ENCODE results near the gene HOXA2.

HOXA2 gene

DNA sequence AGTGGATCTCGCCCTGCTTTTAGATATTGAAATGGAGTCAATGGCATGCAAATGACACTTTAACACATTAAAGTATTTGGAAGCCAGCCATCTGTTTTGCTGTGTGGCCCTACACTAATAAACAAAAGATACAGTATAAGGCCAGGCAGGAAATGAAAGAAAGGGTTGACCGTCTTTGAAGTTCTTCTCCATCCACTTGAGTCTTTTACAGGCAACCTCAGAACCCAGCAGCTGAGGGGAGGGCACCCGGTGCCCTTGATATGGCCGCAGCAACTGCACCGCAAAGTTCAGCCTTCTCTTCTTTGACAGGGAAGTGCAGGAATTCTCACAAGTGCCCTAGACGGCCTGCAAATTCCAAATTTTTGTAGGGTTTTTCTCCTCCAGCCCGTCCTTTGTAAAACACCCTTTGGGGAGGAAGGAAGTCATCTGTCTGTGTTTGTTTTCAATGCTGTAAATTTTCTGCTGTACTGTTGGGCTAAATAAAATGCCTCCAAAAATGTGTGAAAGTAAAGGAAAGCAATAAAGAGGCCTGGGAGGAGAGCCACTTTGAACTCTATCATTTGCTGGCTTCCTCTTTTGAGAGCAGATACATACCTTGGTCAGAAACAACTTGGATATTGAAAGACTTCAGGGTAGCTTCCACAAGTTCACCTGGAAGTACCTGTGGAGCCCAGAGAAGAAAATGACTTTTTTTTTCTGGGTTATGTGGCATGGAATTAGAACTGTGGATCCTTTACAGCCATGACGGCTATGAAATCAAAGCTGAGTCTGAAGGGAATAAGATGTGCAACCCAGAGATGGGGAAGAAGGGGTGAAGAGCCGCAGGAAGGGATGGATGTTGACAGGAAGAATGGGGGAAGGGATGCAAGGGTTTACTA lies 10.3 kb downstream of the HOXA2 start:
- no peak overlapping the region for H3K27ac Mint-ChIP-seq
- no peaks in the 10 kb centered on the region for H3K36me3 Mint-ChIP-seq
- DNase-seq (ENCODE audit: low spot score in 2 of 2) (no peak), ATAC-seq (no peak)
- H3K4me3 Mint-ChIP-seq = no peak overlapping the region
- no peaks in the 10 kb centered on the region for H3K9me3 Mint-ChIP-seq
- peaks cover 26% of the 10 kb centered on the region for H3K4me1 Mint-ChIP-seq

- H3K27ac Mint-ChIP-seq = no peak overlapping the region
- ATAC-seq (no peak), DNase-seq (ENCODE audit: low spot score in 2 of 2) (no peak)
- H3K9me3 Mint-ChIP-seq = no peaks in the 10 kb centered on the region
- no peak overlapping the region for H3K4me3 Mint-ChIP-seq
- H3K4me1 Mint-ChIP-seq = peaks cover 21% of the 10 kb centered on the region
- H3K36me3 Mint-ChIP-seq = no peaks in the 10 kb centered on the region
Measured at GRCh38 chr7:27091105-27091504, 11.4 kb downstream of the HOXA2 start.

GRCh38 chr7:27088002-27088922 lies 14.2 kb downstream of the HOXA2 start:
- Mint-ChIP-seq H3K4me3 (peak overlapping the region; percentile 30), H3K27ac (no peak overlapping the region), H3K36me3 (no peaks in the 10 kb centered on the region), H3K4me1 (no peaks in the 10 kb centered on the region), H3K9me3 (no peaks in the 10 kb centered on the region)
- ATAC-seq = no peak
- no peak for DNase-seq (ENCODE audit: low spot score in 2 of 2)

DNA sequence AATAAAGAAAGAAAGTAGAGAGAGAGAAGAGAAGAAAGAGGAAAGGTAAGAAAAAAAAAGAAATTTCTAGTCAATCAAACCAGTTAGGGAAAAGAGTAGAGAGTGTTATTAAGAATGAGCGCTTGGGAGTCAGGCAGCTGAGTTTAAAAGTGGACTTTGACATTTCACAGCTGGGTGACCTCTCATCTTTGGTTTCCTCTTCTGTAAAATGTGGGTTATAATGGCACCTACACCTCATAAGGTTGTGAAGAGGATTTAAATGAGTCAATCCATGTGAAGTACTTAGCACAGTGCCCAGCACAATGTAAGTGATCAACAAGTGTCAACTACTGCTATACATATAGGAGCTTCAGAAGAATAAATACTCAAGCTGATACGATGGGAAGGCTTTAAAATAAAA lies 18.8 kb downstream of the HOXA2 start:
- H3K4me1 Mint-ChIP-seq = no peaks in the 10 kb centered on the region
- H3K4me3 Mint-ChIP-seq = no peak overlapping the region
- ATAC-seq (no peak), DNase-seq (ENCODE audit: low spot score in 2 of 2) (no peak)
- no peaks in the 10 kb centered on the region for H3K9me3 Mint-ChIP-seq
- H3K36me3 Mint-ChIP-seq = no peaks in the 10 kb centered on the region
- no peak overlapping the region for H3K27ac Mint-ChIP-seq

DNA sequence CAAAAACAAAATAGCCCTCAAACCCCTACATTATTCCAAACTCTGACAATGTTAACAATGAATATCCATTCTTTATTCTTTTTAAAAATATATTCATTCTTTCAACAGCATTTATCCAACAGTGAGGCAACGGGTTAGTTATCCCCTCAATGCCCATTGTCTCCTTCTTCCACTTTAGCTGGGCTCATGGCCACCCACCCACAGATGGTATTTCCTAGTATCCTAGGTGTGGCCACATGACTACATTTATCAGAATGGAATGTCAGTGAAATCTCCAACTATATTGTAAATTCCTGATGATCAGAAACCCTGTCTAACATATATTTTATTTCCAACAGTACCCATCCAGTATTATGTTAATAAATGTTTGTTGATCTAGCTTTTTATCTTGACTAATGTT lies 20.3 kb downstream of the HOXA2 start:
- DNase-seq (ENCODE audit: low spot score in 2 of 2) (no peak), ATAC-seq (no peak)
- no peak overlapping the region for H3K4me3 Mint-ChIP-seq
- no peaks in the 10 kb centered on the region for H3K36me3 Mint-ChIP-seq
- H3K27ac Mint-ChIP-seq = no peak overlapping the region
- no peaks in the 10 kb centered on the region for H3K9me3 Mint-ChIP-seq
- no peaks in the 10 kb centered on the region for H3K4me1 Mint-ChIP-seq

DNA sequence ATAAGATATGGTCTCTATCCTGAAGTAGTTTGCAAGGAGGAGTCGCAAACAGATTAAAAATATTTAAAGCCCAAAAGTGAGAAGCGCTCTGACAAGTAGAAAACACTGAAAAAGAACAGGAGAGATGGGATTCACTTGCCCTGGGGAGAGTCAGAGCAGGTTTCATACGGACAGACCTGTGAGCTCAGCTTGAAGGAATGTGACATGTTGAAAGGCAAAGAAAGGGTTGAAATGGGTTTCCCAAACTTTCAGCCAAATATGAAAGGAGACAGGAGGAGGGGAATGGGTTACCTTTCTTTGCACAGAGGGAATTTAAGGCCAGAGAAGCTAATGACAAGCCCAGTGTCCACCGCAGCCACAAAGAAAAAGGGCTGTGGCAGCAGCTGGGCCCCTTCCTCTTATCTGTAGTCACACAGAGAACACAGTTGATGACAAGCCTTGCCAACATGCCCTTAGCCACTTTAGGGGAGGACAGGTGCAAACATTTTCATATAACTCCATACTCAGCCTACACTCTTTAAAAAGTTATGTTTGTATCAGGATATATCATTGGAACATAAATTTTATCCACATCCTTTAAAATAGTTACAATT lies 21.5 kb downstream of the HOXA2 start:
- ATAC-seq (no peak), DNase-seq (ENCODE audit: low spot score in 2 of 2) (no peak)
- no peak overlapping the region for H3K27ac Mint-ChIP-seq
- no peaks in the 10 kb centered on the region for H3K4me1 Mint-ChIP-seq
- no peak overlapping the region for H3K4me3 Mint-ChIP-seq
- no peaks in the 10 kb centered on the region for H3K36me3 Mint-ChIP-seq
- H3K9me3 Mint-ChIP-seq = no peaks in the 10 kb centered on the region

DNA sequence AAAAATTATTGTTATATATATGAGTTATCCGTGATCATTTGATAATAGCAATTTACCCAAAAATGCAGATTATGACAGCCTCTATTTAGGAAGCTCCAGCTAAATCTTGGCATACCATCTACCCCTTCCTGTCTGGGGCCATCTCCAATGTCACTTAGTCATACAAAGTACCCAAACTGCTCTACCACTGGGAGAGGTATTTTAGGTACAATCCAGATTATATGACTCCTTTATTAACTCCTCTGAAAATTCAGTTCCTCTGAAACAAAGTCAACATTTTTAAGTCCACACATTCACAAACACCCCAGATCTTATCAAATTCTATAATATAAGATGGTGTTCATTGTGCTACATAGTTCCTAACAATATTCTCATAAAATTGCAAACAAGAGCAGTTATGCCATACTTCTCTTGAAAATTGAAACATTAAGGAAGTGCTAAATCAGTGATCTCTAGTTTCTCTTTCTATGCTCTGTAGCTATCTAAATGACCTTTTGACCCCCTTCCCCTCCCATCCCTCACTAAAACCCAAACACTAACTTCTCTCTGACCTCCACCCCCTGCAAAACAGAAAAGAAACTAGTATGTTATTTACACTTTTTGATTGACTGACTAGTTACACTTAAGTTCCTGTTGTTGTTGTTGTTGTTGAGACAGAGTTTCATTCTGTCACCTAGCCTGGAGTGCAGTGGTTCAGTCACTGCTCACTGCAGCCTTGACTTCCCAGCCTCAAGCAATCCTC lies 23.1 kb downstream of the HOXA2 start:
- no peaks in the 10 kb centered on the region for H3K9me3 Mint-ChIP-seq
- H3K4me3 Mint-ChIP-seq = no peak overlapping the region
- ATAC-seq = no peak
- no peaks in the 10 kb centered on the region for H3K36me3 Mint-ChIP-seq
- DNase-seq (ENCODE audit: low spot score in 2 of 2) = no peak
- no peaks in the 10 kb centered on the region for H3K4me1 Mint-ChIP-seq
- no peak overlapping the region for H3K27ac Mint-ChIP-seq

- H3K9me3 Mint-ChIP-seq = no peaks in the 10 kb centered on the region
- no peaks in the 10 kb centered on the region for H3K4me1 Mint-ChIP-seq
- no peak for ATAC-seq
- H3K27ac Mint-ChIP-seq = no peak overlapping the region
- no peaks in the 10 kb centered on the region for H3K36me3 Mint-ChIP-seq
- no peak for DNase-seq (ENCODE audit: low spot score in 2 of 2)
- H3K4me3 Mint-ChIP-seq = no peak overlapping the region
Measured at GRCh38 chr7:27078616-27079233, 23.8 kb downstream of the HOXA2 start.

- no peaks in the 10 kb centered on the region for H3K36me3 Mint-ChIP-seq
- no peak overlapping the region for H3K27ac Mint-ChIP-seq
- no peak overlapping the region for H3K4me3 Mint-ChIP-seq
- no peaks in the 10 kb centered on the region for H3K9me3 Mint-ChIP-seq
- DNase-seq (ENCODE audit: low spot score in 2 of 2) (no peak), ATAC-seq (no peak)
- H3K4me1 Mint-ChIP-seq = no peaks in the 10 kb centered on the region
Measured at GRCh38 chr7:27073076-27073475, 29.4 kb downstream of the HOXA2 start.

GRCh38 chr7:27071622-27072390 lies 30.7 kb downstream of the HOXA2 start:
- no peak overlapping the region for H3K4me3 Mint-ChIP-seq
- H3K36me3 Mint-ChIP-seq = no peaks in the 10 kb centered on the region
- H3K4me1 Mint-ChIP-seq = no peaks in the 10 kb centered on the region
- ATAC-seq (no peak), DNase-seq (ENCODE audit: low spot score in 2 of 2) (no peak)
- no peak overlapping the region for H3K27ac Mint-ChIP-seq
- H3K9me3 Mint-ChIP-seq = no peaks in the 10 kb centered on the region

- Mint-ChIP-seq H3K4me3 (no peak overlapping the region), H3K4me1 (no peaks in the 10 kb centered on the region), H3K9me3 (no peaks in the 10 kb centered on the region), H3K36me3 (no peaks in the 10 kb centered on the region), H3K27ac (no peak overlapping the region)
- no peak for DNase-seq (ENCODE audit: low spot score in 2 of 2)
- ATAC-seq = no peak
Measured at GRCh38 chr7:27068259-27068658, 34.2 kb downstream of the HOXA2 start.

GRCh38 chr7:27066148-27066547 lies 36.3 kb downstream of the HOXA2 start:
- ATAC-seq (no peak), DNase-seq (ENCODE audit: low spot score in 2 of 2) (no peak)
- no peak overlapping the region for H3K27ac Mint-ChIP-seq
- no peaks in the 10 kb centered on the region for H3K9me3 Mint-ChIP-seq
- H3K36me3 Mint-ChIP-seq = no peaks in the 10 kb centered on the region
- no peaks in the 10 kb centered on the region for H3K4me1 Mint-ChIP-seq
- no peak overlapping the region for H3K4me3 Mint-ChIP-seq

- Mint-ChIP-seq H3K36me3 (no peaks in the 10 kb centered on the region), H3K27ac (no peak overlapping the region), H3K9me3 (no peaks in the 10 kb centered on the region), H3K4me3 (no peak overlapping the region), H3K4me1 (no peaks in the 10 kb centered on the region)
- ATAC-seq = no peak
- DNase-seq (ENCODE audit: low spot score in 2 of 2) = no peak
Measured at GRCh38 chr7:27065709-27066108, 36.8 kb downstream of the HOXA2 start.

DNA sequence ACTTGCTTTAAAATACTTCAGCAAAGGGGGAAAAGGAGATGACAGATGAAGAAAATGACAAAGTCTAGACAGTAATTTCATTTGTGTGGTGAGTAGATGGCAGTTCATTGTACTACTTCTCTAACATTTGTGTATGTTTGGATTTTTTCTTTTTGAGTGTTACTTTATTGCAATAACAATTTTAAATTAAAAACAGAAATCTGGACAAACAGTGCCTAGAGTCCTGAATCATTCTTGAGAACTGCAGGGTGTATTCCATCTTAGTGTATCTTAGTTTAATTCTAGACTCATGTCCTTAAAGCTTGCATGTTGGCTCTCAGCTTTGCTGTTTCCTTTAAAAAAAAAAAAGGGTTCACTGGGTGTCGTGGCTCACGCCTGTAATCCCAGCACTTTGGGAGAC lies 37.8 kb downstream of the HOXA2 start:
- Mint-ChIP-seq H3K4me3 (no peak overlapping the region), H3K27ac (no peak overlapping the region), H3K4me1 (no peaks in the 10 kb centered on the region), H3K36me3 (no peaks in the 10 kb centered on the region), H3K9me3 (no peaks in the 10 kb centered on the region)
- no peak for ATAC-seq
- DNase-seq (ENCODE audit: low spot score in 2 of 2) = no peak
